PC-9 (cell line): ENCODE results near the gene XBP1. TPM values are rescaled to one million over a fixed set of nuclear protein-coding genes. Genes with fewer than 3 reads are reported as not detected.
A peak's percentile ranks its signal among the peaks of the same experiment; 100 is the strongest.

ENCODE experiments used
- BruUV-seq: library from RNA; stranded (reverse); fragments of 400-500 nt; replicated peaks from 2 replicates; lab custom pipeline; 2021; lab: Mats Ljungman, UMichigan
- CTCF ChIA-PET: fragments of 300-600 bp; sonication (Branson Sonifier 250); formaldehyde crosslinking; loops from one replicate; lab custom pipeline; 2022; ENCODE audit warnings: antibody characterized with exemption; lab: Charles Lee
- POLR2A ChIA-PET: fragments of 300-600 bp; sonication (Branson Sonifier 250); formaldehyde crosslinking; loops from one replicate; lab custom pipeline; 2022; ENCODE audit warnings: antibody characterized with exemption; ENCODE audit not compliant: unreplicated experiment; lab: Charles Lee
- DNase-seq, 2 experiments: peaks; one replicate each; pipeline versions ENCODE4 v3.0.0 to v3.0.0-alpha.2; 2015 to 2022; ENCODE audit warnings: mixed read lengths in 1 of 2
- H2AFZ ChIP-seq: fragments of 200-600 bp; sonication (generic); 2 replicates; pipeline ENCODE4 v1.8.1; 2017; ENCODE audit warnings: antibody characterized with exemption
- H3F3A ChIP-seq: fragments of 200-600 bp; sonication (generic); 2 replicates; pipeline ENCODE4 v1.8.1; 2017; ENCODE audit warnings: antibody characterized with exemption, mild to moderate bottlenecking, low read depth; ENCODE audit not compliant: insufficient read depth
- H3K27ac ChIP-seq: fragments of 200-600 bp; sonication (generic); 2 replicates; pipeline ENCODE4 v1.6.1; 2016; ENCODE audit warnings: mixed run types
- H3K27me3 ChIP-seq: fragments of 200-600 bp; sonication (generic); 2 replicates; pipeline ENCODE4 v1.6.1; 2016; ENCODE audit warnings: low read depth, mixed run types; ENCODE audit not compliant: insufficient read depth
- H3K36me3 ChIP-seq: fragments of 200-600 bp; sonication (generic); 2 replicates; pipeline ENCODE4 v1.6.1; 2016; ENCODE audit warnings: low read depth, mixed run types
- H3K4me1 ChIP-seq: fragments of 200-600 bp; sonication (generic); replicated peaks from 2 replicates; pipeline ENCODE4 v1.6.1; 2016; ENCODE audit warnings: mixed run types; ENCODE audit not compliant: insufficient read depth
- H3K4me2 ChIP-seq: fragments of 200-600 bp; sonication (generic); 2 replicates; pipeline ENCODE4 v1.6.1; 2017; ENCODE audit warnings: mixed run types
- H3K4me3 ChIP-seq: fragments of 200-600 bp; sonication (generic); 2 replicates; pipeline ENCODE4 v1.6.1; 2016; ENCODE audit warnings: mixed run types
- H3K79me2 ChIP-seq: fragments of 200-600 bp; sonication (generic); 2 replicates; pipeline ENCODE4 v1.6.1; 2017; ENCODE audit warnings: low read depth, mixed run types
- H3K9me2 ChIP-seq: fragments of 200-600 bp; sonication (generic); 2 replicates; pipeline ENCODE4 v1.8.1; 2017; ENCODE audit warnings: mild to moderate bottlenecking; ENCODE audit not compliant: insufficient read depth
- H3K9me3 ChIP-seq: fragments of 200-600 bp; sonication (generic); 2 replicates; pipeline ENCODE4 v1.8.1; 2016; ENCODE audit warnings: low read depth; ENCODE audit not compliant: insufficient read depth
- H4K20me1 ChIP-seq: fragments of 200-600 bp; sonication (generic); 2 replicates; pipeline ENCODE4 v1.8.1; 2017; ENCODE audit not compliant: insufficient read depth
- EZH2 ChIP-seq: fragments of 200-600 bp; sonication (generic); IDR thresholded peaks from 2 replicates; pipeline ENCODE4 v1.8.0; 2017; ENCODE audit warnings: antibody characterized with exemption, low read depth
- intact Hi-C: fragments of 100-400 bp; cut with micrococcal nuclease; formaldehyde crosslinking; loops from one replicate; pipeline ENCODE4 v1.10.0; 2022; ENCODE audit not compliant: unreplicated experiment
- total RNA-seq: library from RNA; stranded (reverse); gene quantifications from 2 replicates; pipeline ENCODE4 v1.2.3, GENCODE V29; 2021
- TF ChIP-seq, protein P1 (sequence below): fragments of 200-600 bp; sonication (generic); conservative IDR thresholded peaks from 2 replicates; pipeline ENCODE4 v1.6.1; 2017; ENCODE audit warnings: mixed run types, antibody characterized with exemption, mild to moderate bottlenecking, moderate library complexity

The XBP1 gene
- total RNA-seq, 1 experiment from 2014 or later = 35.2 TPM

GRCh38 chr22:28793976-28794584, 6.3 kb downstream of the XBP1 start:
- Histone ChIP-seq H3K9me3 (no peaks in the 10 kb centered on the region), H3K27ac (peak overlapping the region; percentile 9; the same call in 1 of the 2 replicates), H3K27me3 (no peaks in the 10 kb centered on the region), H3K36me3 (peaks cover 53% of the 10 kb centered on the region), H3K4me1 (peaks cover 22% of the 10 kb centered on the region), H4K20me1 (peaks cover 56% of the 10 kb centered on the region), H3K4me2 (no peak overlapping the region), H2AFZ (no peak overlapping the region), H3K9me2 (no peaks in the 10 kb centered on the region), H3K4me3 (no peak overlapping the region), H3K79me2 (peaks cover 50% of the 10 kb centered on the region), H3F3A (peaks cover 88% of the 10 kb centered on the region)
- POLR2A ChIA-PET = no interaction called here
- DNase-seq = no peak
- TF ChIP-seq, protein P1, sequence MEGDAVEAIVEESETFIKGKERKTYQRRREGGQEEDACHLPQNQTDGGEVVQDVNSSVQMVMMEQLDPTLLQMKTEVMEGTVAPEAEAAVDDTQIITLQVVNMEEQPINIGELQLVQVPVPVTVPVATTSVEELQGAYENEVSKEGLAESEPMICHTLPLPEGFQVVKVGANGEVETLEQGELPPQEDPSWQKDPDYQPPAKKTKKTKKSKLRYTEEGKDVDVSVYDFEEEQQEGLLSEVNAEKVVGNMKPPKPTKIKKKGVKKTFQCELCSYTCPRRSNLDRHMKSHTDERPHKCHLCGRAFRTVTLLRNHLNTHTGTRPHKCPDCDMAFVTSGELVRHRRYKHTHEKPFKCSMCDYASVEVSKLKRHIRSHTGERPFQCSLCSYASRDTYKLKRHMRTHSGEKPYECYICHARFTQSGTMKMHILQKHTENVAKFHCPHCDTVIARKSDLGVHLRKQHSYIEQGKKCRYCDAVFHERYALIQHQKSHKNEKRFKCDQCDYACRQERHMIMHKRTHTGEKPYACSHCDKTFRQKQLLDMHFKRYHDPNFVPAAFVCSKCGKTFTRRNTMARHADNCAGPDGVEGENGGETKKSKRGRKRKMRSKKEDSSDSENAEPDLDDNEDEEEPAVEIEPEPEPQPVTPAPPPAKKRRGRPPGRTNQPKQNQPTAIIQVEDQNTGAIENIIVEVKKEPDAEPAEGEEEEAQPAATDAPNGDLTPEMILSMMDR = no peak
- no peak for TF ChIP-seq EZH2
- CTCF ChIA-PET = no interaction called here
- intact Hi-C loops = no loop called here
- BruUV-seq = no TSS peak

DNA sequence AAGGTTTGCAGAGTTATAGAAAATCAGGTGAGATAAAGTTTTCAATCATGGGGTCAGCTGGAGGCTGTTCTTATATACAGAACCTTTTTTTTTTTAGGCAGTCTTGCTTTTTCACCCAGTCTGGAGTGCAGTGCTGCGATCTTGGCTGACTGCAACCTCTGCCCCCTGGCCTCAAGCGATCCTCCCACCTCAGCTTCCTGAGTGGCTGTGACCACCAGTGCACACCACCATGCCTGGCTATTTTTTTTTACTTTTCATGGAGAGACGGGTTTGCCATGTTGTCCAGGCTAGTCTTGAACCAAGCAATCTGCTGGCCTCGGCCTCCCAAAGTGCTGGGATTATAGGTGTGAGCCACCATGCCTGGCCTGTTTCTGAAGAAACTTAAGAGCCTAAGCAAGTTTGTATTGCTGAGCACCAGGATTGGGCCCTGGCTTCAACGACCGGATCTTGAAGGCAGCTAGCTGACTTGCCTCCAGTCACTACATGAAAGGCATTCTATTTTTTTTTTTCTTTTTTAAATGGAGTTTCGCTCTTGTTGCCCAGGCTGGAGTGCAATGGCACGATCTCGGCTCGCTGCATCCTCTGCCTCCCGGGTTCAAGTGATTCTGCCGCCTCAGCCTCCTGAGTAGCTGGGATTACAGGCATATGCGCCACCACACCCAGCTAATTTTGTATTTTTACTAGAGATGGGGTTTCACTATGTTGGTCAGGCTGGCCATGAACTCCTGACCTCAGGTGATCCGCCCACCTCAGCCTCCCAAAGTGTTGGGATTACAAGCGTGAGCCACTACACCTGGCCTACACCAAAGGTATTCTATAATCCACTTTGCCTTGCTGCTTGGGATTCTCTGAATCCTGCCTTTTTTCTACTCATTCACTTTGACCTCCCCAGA, 7.6 kb downstream of the XBP1 start:
- POLR2A ChIA-PET = no interaction called here
- Histone ChIP-seq H3K9me2 (no peaks in the 10 kb centered on the region), H3K27ac (peak overlapping the region; percentile 37), H3K27me3 (no peaks in the 10 kb centered on the region), H2AFZ (no peak overlapping the region), H3F3A (peaks cover 77% of the 10 kb centered on the region), H3K9me3 (no peaks in the 10 kb centered on the region), H3K4me2 (no peak overlapping the region), H3K36me3 (peaks cover 40% of the 10 kb centered on the region), H4K20me1 (peaks cover 46% of the 10 kb centered on the region), H3K4me3 (no peak overlapping the region), H3K79me2 (peaks cover 36% of the 10 kb centered on the region), H3K4me1 (peaks cover 12% of the 10 kb centered on the region; the same call in 1 of the 2 replicates)
- intact Hi-C loops = no loop called here
- DNase-seq = no peak
- CTCF ChIA-PET = no interaction called here
- TF ChIP-seq, protein P1 = no peak
- no peak for TF ChIP-seq EZH2
- BruUV-seq = no TSS peak

DNA sequence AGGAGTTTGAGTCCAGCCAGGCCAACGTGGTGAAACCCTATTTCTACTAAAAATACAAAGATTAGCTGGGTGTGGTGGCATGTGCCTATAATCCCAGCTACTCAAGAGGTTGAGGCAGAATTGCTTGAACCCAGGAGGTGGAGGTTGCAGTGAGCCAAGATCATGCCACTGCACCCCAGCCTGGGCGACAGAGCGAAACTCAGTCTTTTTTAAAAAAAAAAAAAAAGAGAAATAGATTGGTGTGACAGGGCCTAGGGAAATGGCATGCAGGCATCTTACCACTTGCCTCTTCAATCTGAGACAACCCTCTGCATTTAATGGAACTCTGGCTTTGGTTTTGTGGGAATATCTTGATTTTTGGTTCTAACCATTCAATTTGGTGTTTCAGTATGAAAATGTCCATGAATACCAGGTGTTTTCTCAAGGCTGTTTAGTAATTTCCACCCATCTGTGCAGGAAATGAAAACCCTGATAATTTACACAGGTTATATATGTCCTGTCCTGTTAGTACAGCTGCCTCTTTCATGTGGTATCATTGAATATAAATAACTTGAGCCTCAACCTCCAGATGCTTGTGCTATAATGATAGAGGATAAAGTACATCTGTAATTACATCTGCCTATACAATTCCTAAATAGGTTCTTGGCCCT, 8.4 kb downstream of the XBP1 start:
- H4K20me1 ChIP-seq = peaks cover 41% of the 10 kb centered on the region
- intact Hi-C loops = loop anchor here (2.0 kb wide), 1 partner anchor 37 kb away; no protein-coding TSS in a partner anchor
- no peak for DNase-seq
- H3K79me2 ChIP-seq = peaks cover 30% of the 10 kb centered on the region
- H3F3A ChIP-seq = peaks cover 71% of the 10 kb centered on the region
- no peak overlapping the region for H3K4me2 ChIP-seq
- H3K4me1 ChIP-seq = 0 out of 2 replicates have a peak, but pooled peaks cover 4% of the 10 kb centered on the region
- BruUV-seq = no TSS peak
- H3K4me3 ChIP-seq = no peak overlapping the region
- ChIA-PET POLR2A (no interaction called here), CTCF (no interaction called here)
- peak overlapping the region; percentile 12; the same call in 1 of the 2 replicates for H3K27ac ChIP-seq
- no peaks in the 10 kb centered on the region for H3K27me3 ChIP-seq
- no peaks in the 10 kb centered on the region for H3K9me2 ChIP-seq
- no peaks in the 10 kb centered on the region for H3K9me3 ChIP-seq
- peaks cover 33% of the 10 kb centered on the region for H3K36me3 ChIP-seq
- TF ChIP-seq, protein P1 = no peak
- no peak for TF ChIP-seq EZH2
- no peak overlapping the region for H2AFZ ChIP-seq
